HG03060 (cell line): ENCODE measurements around the gene PIPOX.

Source experiments
- ATAC-seq: cut with Tn5 transposase; IDR thresholded peaks from one replicate; pipeline ENCODE4 v1.9.1; 2021; ENCODE audit warnings: low read depth, moderate number of reproducible peaks; ENCODE audit not compliant: unreplicated experiment

Gene PIPOX

GRCh38 chr17:29046473-29046839, 3.5 kb downstream of the PIPOX start:
- ATAC-seq, result no peak

- no peak for ATAC-seq
Measured at GRCh38 chr17:29048440-29049368, 5.8 kb downstream of the PIPOX start.

- no peak for ATAC-seq
Measured at GRCh38 chr17:29049541-29050145, 6.7 kb downstream of the PIPOX start.

GRCh38 chr17:29050176-29050575, 7.2 kb downstream of the PIPOX start:
- no peak for ATAC-seq

- ATAC-seq, result no peak
Measured at GRCh38 chr17:29051194-29051593, 8.3 kb downstream of the PIPOX start.

GRCh38 chr17:29051731-29052130, 8.8 kb downstream of the PIPOX start:
- no peak for ATAC-seq

- ATAC-seq, result no peak
Measured at GRCh38 chr17:29054835-29055234, 11.9 kb downstream of the PIPOX start.

GRCh38 chr17:29057361-29057760, 14.4 kb downstream of the PIPOX start:
- no peak for ATAC-seq

- no peak for ATAC-seq
Measured at GRCh38 chr17:29058391-29058790, 15.4 kb downstream of the PIPOX start.

- ATAC-seq, result no peak
Measured at GRCh38 chr17:29059281-29059680, 16.3 kb downstream of the PIPOX start.

GRCh38 chr17:29060475-29060874, 17.5 kb downstream of the PIPOX start:
- ATAC-seq, result no peak

GRCh38 chr17:29061036-29061435, 18.1 kb downstream of the PIPOX start:
- no peak for ATAC-seq

GRCh38 chr17:29062215-29062614, 19.3 kb downstream of the PIPOX start:
- no peak for ATAC-seq

GRCh38 chr17:29063992-29064391, 21.1 kb downstream of the PIPOX start:
- ATAC-seq, result no peak

- ATAC-seq, result no peak
Measured at GRCh38 chr17:29066047-29066446, 23.1 kb downstream of the PIPOX start.

GRCh38 chr17:29066606-29067005, 23.7 kb downstream of the PIPOX start:
- ATAC-seq, result no peak

GRCh38 chr17:29068818-29069217, 25.9 kb downstream of the PIPOX start:
- ATAC-seq, result no peak

- no peak for ATAC-seq
Measured at GRCh38 chr17:29069526-29070041, 26.6 kb downstream of the PIPOX start.

GRCh38 chr17:29070308-29070707, 27.4 kb downstream of the PIPOX start:
- ATAC-seq, result no peak

- no peak for ATAC-seq
Measured at GRCh38 chr17:29070781-29071180, 27.8 kb downstream of the PIPOX start.

GRCh38 chr17:29071303-29071702, 28.4 kb downstream of the PIPOX start:
- ATAC-seq, result no peak

- no peak for ATAC-seq
Measured at GRCh38 chr17:29073045-29073444, 30.1 kb downstream of the PIPOX start.
